Fibroblast of skin of left quadriceps (primary cell): ENCODE data around the gene MAPT.
A peak's percentile ranks its signal among the peaks of the same experiment; 100 is the strongest.

Experiments used
- DNase-seq, 2 experiments: peaks; one replicate each; pipeline ENCODE4 v3.0.0-alpha.2; 2013; ENCODE audit warnings: low read depth in 2 of 2

MAPT gene

GRCh38 chr17:46028374-46028773 is 134.0 kb downstream of the MAPT start:
- no peak for DNase-seq

DNA sequence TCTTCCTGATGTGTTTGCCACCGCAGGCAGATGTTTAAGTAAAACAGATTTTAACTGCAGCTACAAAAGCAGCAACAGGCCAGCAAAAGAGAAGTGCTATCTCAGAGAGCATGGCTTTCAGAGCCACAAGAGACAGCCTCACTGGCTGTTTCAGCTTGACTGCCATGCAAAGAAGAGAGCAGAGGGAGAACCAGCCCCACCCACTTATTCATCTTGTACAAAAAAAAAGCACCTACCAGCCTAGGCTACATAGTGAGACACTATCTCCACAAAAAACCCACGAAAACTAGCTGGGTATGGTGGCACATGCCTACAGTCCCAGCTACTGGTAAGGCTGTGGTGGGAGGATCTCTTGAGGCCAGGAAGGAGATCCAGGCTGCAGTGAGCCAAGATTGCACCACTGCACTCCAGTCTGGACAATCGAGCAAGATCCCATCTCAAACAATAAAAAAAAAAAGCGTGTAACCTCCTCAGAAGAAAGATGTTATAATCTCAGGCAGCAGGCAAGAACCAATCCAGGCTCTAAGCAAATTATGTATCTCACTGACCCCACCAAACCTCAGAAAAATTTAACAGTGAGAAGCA is 134.7 kb downstream of the MAPT start:
- DNase-seq, result no peak

DNA sequence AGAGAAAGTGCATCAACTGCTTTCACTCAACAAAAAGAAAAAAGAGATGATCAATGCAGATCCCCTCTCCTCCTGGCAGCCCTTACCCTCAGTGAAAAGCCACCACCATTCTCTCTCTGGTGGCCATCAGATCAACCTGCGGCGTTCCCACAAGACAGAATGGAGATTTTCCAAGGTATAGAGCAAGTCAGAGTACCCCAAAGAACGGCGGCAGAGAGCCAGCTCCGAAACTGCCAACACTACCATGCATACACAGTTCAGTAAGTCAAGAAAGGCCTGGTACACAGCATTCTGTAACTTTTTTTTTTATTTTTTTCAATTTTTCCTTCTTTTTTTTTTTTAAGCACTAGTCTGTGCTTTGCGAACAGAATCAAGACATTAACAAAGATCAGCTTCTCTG is 135.3 kb downstream of the MAPT start:
- no peak for DNase-seq

DNA sequence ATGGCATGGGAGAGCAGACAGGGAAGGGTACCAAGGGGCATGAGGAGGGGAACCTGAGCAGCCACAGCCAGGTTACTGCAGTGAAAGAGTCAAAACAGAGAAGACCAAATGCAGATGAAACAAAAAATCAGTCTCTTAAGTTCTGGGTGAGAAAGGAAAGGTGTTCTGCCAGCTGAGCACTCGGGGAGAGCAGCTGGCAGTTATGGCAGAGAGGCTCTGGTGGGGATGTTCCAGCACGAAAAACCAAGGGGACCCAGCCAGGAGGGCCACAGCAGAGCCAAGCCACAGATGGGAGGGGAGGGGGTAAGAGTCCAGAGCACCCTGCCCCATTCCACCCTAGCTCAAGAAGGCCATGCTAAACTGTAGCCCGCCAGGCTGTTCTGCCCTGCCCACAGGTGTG is 136.4 kb downstream of the MAPT start:
- DNase-seq, result no peak

DNA sequence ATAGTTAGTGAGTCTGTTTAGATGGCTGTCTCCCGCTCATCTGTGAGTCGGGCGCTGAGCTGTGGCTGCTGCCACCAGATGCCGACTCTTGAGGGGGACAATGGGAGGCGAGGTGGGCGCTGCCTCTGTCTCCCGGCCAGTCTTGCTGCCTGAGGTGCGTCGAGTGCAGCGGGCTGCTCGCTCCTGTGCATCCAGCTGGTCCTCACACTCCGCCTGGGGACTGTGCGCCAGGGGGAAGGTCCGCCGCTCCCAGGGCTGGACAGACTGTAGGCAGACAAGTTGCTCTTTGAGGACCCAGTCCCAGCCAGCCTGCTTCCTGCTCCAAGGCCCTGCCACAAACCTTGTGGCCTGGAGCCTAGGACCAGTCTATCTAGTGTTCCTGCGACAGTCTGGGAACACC is 137.1 kb downstream of the MAPT start:
- DNase-seq, result no peak

DNA sequence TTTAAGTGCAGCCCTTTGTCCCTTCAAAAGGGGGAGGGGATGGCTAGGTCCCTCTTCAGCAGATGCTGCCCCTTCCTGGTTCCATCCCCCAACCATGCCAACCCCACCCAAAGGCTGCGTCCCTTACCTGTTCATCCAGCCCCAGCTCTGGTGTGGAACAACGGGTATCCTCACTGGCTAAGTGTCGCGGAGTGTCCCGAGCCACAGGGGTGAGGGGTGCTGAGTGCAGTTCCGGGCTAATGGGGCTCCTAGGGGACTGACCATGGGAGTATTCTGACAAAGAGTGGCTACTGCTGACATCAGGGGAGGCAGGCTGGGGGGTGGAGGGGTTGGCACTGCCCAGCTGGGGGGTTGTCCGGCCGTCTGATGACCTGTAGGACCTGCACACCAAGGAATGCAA is 137.6 kb downstream of the MAPT start:
- no peak for DNase-seq

DNA sequence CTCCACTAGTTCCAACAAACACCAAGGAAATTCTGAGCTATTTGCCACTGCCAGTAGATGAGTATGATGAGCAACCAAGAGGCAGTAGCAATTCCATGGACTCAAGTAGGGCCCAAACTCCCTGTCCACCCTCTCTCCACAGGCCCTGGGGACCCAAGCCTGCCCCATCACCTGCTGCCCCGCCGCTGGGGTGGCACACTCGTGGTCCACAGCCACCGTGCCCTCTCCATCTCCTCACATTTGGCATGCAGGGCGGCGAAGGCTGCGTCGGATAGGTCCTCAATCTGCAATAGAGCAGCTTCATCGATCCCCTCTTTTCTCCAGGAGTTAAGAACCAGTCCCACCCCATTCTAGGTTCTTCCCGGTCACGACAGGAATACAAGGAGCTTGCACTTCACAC is 138.6 kb downstream of the MAPT start:
- DNase-seq, result no peak

DNA sequence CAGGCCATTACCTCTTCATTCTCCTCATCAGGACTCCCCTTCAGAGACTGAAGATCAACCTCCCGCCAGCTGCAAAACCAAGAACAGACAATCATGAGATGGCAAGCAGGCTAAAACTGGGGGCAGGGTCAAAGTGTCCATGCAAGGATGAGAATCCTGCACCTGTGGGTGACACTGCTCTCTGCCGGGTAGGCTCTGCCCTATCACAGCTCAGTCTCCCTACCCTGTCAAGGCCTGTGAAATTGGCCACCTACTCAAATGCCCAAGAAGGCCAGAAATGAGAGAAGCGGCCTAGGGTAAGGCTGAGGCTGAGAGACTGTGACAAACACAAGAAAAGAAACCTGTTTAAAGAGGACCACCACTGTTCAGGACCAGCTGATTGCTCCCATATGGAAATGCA is 139.0 kb downstream of the MAPT start:
- DNase-seq, result no peak

GRCh38 chr17:46035112-46035818 is 140.9 kb downstream of the MAPT start:
- no peak for DNase-seq

GRCh38 chr17:46036491-46036890 is 142.1 kb downstream of the MAPT start:
- no peak for DNase-seq

- no peak for DNase-seq
Observed at GRCh38 chr17:46037722-46038255, 143.4 kb downstream of the MAPT start.

- DNase-seq, result no peak
Observed at GRCh38 chr17:46038414-46038813, 144.1 kb downstream of the MAPT start.

DNA sequence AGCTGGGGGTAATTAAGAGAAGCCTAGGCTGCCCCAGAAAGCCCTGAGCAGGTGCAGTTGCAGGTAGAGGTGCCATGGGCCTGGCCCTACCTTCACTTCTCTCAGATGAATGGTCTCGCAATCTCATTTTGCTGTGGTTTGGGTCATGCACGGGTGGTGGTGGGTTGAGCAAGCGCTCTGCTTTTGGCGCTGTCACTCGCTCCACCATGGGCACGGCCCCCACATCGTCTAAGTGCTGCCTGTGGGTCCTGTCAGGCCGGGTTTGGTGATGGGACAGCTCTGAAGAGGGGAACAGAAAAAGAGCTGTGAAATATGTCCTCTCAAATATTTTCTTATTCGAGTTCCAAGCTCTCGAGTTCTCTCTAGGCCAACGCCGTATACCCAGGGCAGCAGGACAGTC is 144.6 kb downstream of the MAPT start:
- DNase-seq, result no peak

DNA sequence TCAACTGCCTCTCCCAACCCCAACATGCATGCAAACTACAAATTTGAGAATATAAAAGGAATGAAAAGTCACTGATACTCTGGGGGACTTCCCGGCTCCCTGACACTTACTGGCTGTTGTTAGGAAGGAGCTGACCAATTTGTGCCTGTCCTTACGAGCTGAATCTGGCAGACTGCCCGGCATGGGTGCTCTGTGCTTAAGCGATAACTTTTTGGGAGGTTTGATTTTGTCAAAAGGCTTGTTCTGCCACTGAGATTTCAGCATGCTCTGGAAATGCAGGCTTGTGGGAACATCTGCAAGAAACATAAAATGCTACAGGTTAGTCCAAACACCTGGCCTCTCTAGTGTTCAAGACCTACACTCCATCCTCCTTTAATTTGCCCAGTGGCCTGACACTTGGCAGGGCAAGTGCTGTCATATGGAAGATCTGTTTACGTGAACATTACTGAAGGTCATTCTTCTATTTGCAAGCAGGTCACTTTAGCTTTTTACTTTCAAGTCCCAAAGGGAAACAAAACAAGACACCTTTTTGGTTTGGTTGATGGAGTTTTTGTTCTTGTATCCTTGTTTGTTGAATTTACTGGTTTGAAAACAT is 145.3 kb downstream of the MAPT start:
- DNase-seq, result no peak

- DNase-seq, result no peak
Observed at GRCh38 chr17:46042246-46042645, 147.9 kb downstream of the MAPT start.

DNA sequence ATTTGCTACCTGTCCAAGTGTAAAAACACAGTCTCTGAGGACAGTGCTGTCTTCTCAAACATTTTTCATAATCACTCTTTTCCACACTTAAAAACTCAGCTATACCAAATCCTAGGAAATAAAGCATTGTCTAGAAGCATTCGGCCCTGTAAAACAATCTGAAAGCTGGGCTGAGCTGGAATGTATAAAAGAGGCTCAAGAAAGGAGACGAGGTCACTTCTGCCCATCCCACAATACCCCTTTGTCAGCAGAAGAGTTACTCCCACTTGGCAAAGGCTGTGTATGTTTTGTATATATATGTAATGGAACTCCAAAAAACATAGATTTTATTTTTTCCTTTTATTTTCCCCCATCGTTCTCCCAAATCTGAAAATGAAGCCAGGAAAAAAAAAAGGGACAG is 148.6 kb downstream of the MAPT start:
- DNase-seq, result no peak

DNA sequence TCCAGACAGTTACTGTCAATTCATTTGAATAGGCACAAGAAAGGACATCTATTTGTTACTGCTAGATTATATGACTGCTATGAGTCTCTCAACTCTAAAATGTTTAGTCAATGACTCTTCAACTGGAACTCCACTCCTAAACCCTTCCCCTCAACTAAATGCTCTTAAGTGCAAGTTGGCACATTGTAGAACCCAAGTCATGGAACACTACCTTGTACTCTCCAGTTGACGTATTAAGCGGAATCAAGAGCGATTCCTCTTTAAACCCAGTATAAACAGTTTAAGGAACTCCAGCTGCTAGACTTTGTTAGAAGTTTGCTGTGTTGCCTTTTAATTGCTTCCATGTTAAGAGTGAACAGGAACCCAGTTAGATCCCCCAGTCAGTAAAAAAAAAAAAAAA is 149.3 kb downstream of the MAPT start:
- DNase-seq, result no peak

- DNase-seq, result peak; percentile 78 to 79
Observed at GRCh38 chr17:46044286-46044928, 150.1 kb downstream of the MAPT start.

GRCh38 chr17:46044989-46045388 is 150.6 kb downstream of the MAPT start:
- DNase-seq, result no peak

- DNase-seq, result no peak
Observed at GRCh38 chr17:46045639-46046038, 151.3 kb downstream of the MAPT start.

GRCh38 chr17:46046957-46047356 is 152.6 kb downstream of the MAPT start:
- peak; percentile 23 to 28 for DNase-seq

DNA sequence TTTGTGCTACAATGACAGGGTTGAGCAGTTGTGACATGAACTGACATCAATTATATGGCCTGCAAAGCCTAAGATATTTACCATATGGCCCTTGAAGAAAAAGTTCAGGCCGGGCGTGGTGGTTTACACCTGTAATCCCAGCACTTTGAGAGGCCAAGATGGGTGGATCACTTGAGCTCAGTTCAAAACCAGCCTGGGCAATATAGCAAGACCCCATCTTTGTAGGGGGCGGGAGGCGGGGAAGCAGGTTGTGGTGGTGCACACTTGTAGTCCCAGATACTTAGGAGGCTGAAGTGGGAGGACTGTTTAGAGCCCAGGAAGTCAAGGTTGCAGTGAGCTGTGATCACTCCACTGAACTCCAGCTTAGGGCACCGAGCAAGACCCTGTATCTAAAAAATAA is 153.0 kb downstream of the MAPT start:
- no peak for DNase-seq

DNA sequence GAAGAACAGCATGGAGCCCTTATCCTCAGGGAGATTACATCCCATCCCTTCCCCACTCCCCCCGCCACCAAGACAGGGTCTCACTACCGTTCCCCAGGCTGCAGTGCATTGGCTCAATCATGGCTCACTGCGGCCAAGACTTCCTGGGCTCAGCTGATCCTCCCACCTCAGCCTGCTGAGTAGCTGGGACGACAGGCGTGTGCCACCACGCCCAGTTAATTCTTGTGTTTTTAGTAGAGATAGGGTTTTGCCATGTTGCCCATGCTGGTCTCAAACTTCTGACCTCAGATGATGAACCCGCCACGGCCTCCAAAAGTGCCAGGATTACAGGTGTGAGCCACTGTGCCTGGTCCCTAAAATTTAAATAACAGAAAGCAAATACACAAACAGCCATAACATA is 153.5 kb downstream of the MAPT start:
- DNase-seq, result no peak
